Naive B cell (primary cell): ENCODE data around the gene ACIN1. TPM values are rescaled to one million over a fixed set of nuclear protein-coding genes. Genes with fewer than 3 reads are reported as not detected.
A peak's percentile ranks its signal among the peaks of the same experiment; 100 is the strongest.

Source experiments
- ATAC-seq, 2 donors: fragments of 150-1000 bp; cut with Tn5 transposase; 2 replicates each; pipeline ENCODE4 v1.10.0; 2021; ENCODE audit warnings: low read depth in 2 of 2, mild to moderate bottlenecking in 2 of 2, moderate library complexity in 2 of 2
- DNase-seq: peaks from one replicate; pipeline ENCODE4 v3.0.0; 2022
- H3K27ac Mint-ChIP-seq, 6 donors: one replicate each; pipeline ENCODE4 v1.8.0; 2020 to 2022; ENCODE audit warnings: mild to moderate bottlenecking in 6 of 6, mixed read lengths in 6 of 6, moderate library complexity in 5 of 6, inconsistent platforms in 2 of 6
- H3K27me3 Mint-ChIP-seq, 3 donors: one replicate each; pipeline ENCODE4 v1.8.0; 2021 to 2022; ENCODE audit warnings: mixed read lengths in 3 of 3, mild to moderate bottlenecking in 1 of 3
- H3K36me3 Mint-ChIP-seq, 2 donors: one replicate each; pipeline ENCODE4 v1.8.0; 2020 to 2022; ENCODE audit warnings: mixed read lengths in 2 of 2, inconsistent platforms in 1 of 2, mild to moderate bottlenecking in 1 of 2
- H3K4me1 Mint-ChIP-seq, 3 donors: one replicate each; pipeline ENCODE4 v1.8.0; 2020 to 2022; ENCODE audit warnings: mixed read lengths in 3 of 3, inconsistent platforms in 1 of 3, mild to moderate bottlenecking in 1 of 3, moderate library complexity in 1 of 3
- H3K4me3 Mint-ChIP-seq, 8 donors: one replicate each; pipeline ENCODE4 v1.8.0; 2020 to 2022; ENCODE audit warnings: mild to moderate bottlenecking in 8 of 8, mixed read lengths in 8 of 8, moderate library complexity in 8 of 8, inconsistent platforms in 2 of 8
- H3K9me3 Mint-ChIP-seq, 7 donors: one replicate each; pipeline ENCODE4 v1.8.0; 2020 to 2022; ENCODE audit warnings: mixed read lengths in 7 of 7, mild to moderate bottlenecking in 5 of 7, inconsistent platforms in 2 of 7, moderate library complexity in 1 of 7
- polyA plus RNA-seq, 6 donors: library from polyadenylated mRNA; unstranded; fragments of 300-500 nt; fragmentation: Illumina TruSeq; gene quantifications; one replicate each; pipeline ENCODE4 v1.2.3, GENCODE V29; 2021; ENCODE audit warnings: low read depth in 6 of 6

Gene ACIN1
- polyA plus RNA-seq, 6 donors from 2014 or later = 0.61 to 18.0 (median 9.8) TPM

DNA sequence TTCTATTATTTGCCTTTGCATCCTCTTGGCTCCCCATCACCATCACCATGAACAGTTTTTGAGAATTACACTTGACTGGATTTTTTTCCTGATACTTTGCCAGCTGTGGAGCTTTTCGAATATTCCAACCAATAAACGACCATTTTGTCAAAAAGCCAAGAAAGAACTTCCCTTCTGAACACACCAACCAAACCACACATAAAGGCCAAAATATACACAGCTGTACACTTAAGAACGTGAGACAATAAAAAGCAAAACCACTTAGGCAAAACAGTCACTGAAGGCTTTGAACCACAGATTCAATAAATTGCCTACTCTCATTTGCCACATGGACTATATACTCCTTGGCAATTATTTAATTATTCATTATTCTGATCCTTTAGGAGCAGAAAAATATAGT is 86.1 kb downstream of the ACIN1 start:
- ATAC-seq (no peak), DNase-seq (no peak)
- H3K27me3 Mint-ChIP-seq = no peaks in the 10 kb centered on the region
- peak overlapping the region in 7 of 8 donors; percentile 16 to 97 (median 94) for H3K4me3 Mint-ChIP-seq
- peaks cover 10 to 45% (median 18%) of the 10 kb centered on the region in 3 donors for H3K4me1 Mint-ChIP-seq
- H3K9me3 Mint-ChIP-seq = no peaks in the 10 kb centered on the region
- no peaks in the 10 kb centered on the region for H3K36me3 Mint-ChIP-seq
- peak overlapping the region in 5 of 6 donors; percentile 1 to 88 (median 57) for H3K27ac Mint-ChIP-seq

Other genes starting within 250 kb of the ACIN1 start
- 100 to 1,000 TPM in 3 of 6 donors, 10 to 100 TPM in 3; 72.7 to 125 (median 92.6) TPM for gene LRP10, start 223.4 kb downstream of the ACIN1 start, polyA plus RNA-seq
- 1 to 10 TPM; 1.1 to 2.3 (median 1.4) TPM for gene REM2, start 211.9 kb downstream of the ACIN1 start, polyA plus RNA-seq
- gene RBM23, start 176.0 kb downstream of the ACIN1 start, polyA plus RNA-seq = 100 to 1,000 TPM in 1 of 6 donors, 10 to 100 TPM in 5; 67.8 to 123 (median 68.8) TPM
- gene PRMT5, start 165.8 kb downstream of the ACIN1 start, polyA plus RNA-seq = 10 to 100 TPM; 43.7 to 67.6 (median 49.9) TPM
- 10 to 100 TPM; 14.8 to 37.6 (median 28.4) TPM for gene HAUS4, start 138.0 kb downstream of the ACIN1 start, polyA plus RNA-seq
- under 1 TPM in 2 of 6 donors, not detected in 4; 0.22 to 0.33 TPM for gene AJUBA, start 112.6 kb downstream of the ACIN1 start, polyA plus RNA-seq
- 10 to 100 TPM in 4 of 6 donors, 1 to 10 TPM in 2; 6.8 to 15.4 (median 11.6) TPM for gene C14orf93, start 85.0 kb downstream of the ACIN1 start, polyA plus RNA-seq
- 10 to 100 TPM; 27.6 to 40.9 (median 33.2) TPM for gene PSMB5, start 60.2 kb downstream of the ACIN1 start, polyA plus RNA-seq
- gene PSMB11, start 52.9 kb downstream of the ACIN1 start, polyA plus RNA-seq = not detected
- under 1 TPM in 4 of 6 donors, not detected in 2; 0.18 to 0.97 (median 0.39) TPM for gene CDH24, start 37.6 kb downstream of the ACIN1 start, polyA plus RNA-seq
- gene C14orf119, start 369 bp upstream of the ACIN1 start, polyA plus RNA-seq = 10 to 100 TPM; 31.7 to 81.0 (median 69.0) TPM
- gene CIROP, start 9.9 kb upstream of the ACIN1 start, polyA plus RNA-seq = not detected
- gene CEBPE, start 24.1 kb upstream of the ACIN1 start, polyA plus RNA-seq = under 1 TPM in 4 of 6 donors, not detected in 2; 0.32 to 0.61 (median 0.44) TPM
- under 1 TPM in 3 of 6 donors, not detected in 3; 0.31 to 0.50 (median 0.48) TPM for gene SLC7A8, start 88.5 kb upstream of the ACIN1 start, polyA plus RNA-seq
- gene RNF212B, start 142.8 kb upstream of the ACIN1 start, polyA plus RNA-seq = not detected
- 1 to 10 TPM; 1.0 to 6.9 (median 4.8) TPM for gene HOMEZ, start 191.0 kb upstream of the ACIN1 start, polyA plus RNA-seq
- 10 to 100 TPM in 1 of 6 donors, 1 to 10 TPM in 5; 3.9 to 11.8 (median 5.1) TPM for gene PPP1R3E, start 207.7 kb upstream of the ACIN1 start, polyA plus RNA-seq
- under 1 TPM in 3 of 6 donors, not detected in 3; 0.22 to 0.72 (median 0.28) TPM for gene BCL2L2, start 211.7 kb upstream of the ACIN1 start, polyA plus RNA-seq
- gene PABPN1, start 226.3 kb upstream of the ACIN1 start, polyA plus RNA-seq = 100 to 1,000 TPM; 114 to 160 (median 145) TPM